NCI-H187 treated with DMSO at 0.1 percent for 48 hours (cell line): ENCODE data around the gene PTPRT.
"Not testable (repeated sequence)": the region's sequence is repeated elsewhere in the genome, so short reads cannot be mapped to it uniquely, and the experiment has no call there.

Experiments used
- DNase-seq: peaks from one replicate; lab custom pipeline; 2025; lab: John Stamatoyannopoulos, UW

PTPRT gene

GRCh38 chr20:43187476-43188233 lies 2.1 kb downstream of the PTPRT start:
- DNase-seq: no peak

- DNase-seq: no peak
These were observed 3.4 kb downstream of the PTPRT start for GRCh38 chr20:43186312-43186711.

DNA sequence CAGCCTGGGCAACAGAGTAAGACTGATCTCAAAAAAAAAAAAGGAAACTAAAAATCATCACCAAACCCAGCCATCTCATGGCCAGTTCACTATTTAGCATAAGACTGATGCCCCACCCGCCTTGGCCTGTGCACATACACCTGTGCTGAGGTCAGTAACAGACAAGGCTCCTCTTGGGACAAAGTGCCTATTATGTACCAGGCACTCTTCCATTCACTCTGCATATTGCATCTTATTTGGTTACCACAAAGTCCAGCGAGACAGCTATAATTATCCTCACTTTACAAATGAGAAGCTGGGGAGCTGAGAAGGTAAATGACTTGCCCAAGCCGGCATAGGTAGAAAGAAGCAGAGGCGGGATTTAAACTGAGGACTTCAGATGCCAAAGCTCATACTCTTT lies 3.8 kb downstream of the PTPRT start:
- no peak for DNase-seq

GRCh38 chr20:43183536-43184070 lies 6.1 kb downstream of the PTPRT start:
- DNase-seq: no peak

DNA sequence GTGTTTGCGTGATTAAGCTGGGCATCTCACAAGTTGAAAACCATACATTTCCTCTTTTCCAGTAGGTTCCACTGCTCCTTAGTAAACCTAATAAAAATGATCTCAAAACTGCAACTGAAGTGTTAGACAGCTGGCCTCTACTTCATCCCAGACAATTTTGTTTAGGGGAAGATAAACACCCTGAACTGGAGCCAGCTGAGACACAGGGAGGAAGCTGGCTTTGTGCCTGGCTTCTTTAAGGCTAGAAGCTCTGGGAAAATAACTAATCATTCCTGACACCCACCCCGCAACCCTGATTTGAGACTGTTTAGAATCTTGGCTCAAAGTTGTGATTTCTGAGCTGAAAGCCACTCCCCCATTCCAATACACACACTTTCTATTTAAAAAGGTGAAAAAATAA lies 11.6 kb downstream of the PTPRT start:
- no peak for DNase-seq

GRCh38 chr20:43176726-43177125 lies 13.0 kb downstream of the PTPRT start:
- DNase-seq: no peak

GRCh38 chr20:43171930-43172329 lies 17.8 kb downstream of the PTPRT start:
- DNase-seq: no peak

- no peak for DNase-seq
These were observed 18.9 kb downstream of the PTPRT start for GRCh38 chr20:43170771-43171170.

DNA sequence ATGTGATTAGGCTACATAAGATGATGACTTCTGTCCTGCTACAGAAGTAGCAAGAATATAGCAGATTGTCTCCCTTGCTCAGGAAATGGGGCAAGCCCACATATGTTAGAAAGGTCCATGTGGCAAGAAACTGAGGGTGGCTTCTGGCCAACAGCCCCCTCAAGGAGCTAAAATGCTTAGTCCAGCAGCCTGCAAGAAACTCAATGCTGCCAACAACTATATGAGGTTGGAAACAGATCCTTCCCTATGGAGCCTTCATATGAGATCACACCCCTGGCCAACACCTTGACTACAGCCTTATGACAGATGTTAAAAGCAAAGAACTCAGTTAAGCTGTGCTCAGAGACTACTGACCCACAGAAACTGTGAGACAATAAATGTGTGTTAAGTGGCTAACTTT lies 22.1 kb downstream of the PTPRT start:
- DNase-seq: no peak

DNA sequence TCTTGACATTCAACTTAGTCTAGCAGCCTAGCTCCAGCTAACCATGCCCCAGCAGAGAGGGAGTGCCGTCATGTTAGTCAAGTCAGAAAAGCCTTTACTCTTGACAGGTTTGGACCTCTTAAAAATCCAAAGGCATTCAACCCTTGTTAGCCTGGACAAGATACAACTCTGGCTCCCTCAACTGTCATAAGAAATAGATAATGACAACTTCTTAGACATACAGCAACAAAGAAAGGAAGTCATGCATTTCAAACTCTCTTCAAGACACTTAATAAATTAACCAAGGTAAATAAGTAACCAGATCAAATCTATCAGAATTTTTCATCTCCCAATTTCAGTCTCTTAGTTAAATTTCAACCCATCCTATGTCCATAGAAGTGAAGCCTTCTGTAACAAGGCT lies 22.7 kb downstream of the PTPRT start:
- no peak for DNase-seq

DNA sequence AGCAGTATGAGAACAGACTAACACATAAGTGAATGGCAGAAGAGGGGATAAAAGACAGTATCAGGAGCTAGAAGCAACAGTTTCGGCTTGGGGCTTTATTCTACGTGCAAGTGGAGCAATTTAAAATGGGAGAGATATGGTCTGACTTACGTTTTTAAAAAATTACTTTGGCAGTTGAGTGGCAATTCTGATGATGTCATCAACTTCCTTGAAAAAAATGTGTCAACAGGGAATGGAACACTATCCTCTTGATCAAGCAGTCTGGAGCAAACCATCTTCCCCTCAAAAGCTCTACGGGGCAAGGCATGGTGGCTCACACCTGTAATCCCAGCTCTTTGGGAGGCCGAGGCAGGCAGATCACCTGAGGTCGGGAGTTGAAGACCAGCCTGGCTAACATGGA lies 24.1 kb downstream of the PTPRT start:
- no peak for DNase-seq

GRCh38 chr20:43164736-43165135 lies 25.0 kb downstream of the PTPRT start:
- not testable (repeated sequence) for DNase-seq

DNA sequence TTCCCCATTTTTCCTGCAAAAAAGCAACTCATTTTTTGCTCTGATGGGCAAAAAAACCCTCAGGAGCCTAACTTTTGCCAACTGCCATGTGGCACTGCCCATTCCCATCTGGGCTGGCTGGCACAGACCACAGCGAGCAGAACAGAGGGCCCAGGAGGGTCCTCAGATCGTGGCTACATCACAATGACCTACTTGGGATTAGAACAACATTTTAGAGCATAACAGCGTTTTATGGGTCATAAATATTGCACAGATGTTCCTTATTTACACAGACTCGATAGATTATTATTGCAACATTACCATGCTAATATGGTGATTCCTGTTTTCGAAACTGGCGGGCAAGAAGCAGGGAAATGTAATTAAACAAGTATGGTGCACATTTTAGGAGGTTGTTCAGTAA lies 28.0 kb downstream of the PTPRT start:
- DNase-seq: no peak

DNA sequence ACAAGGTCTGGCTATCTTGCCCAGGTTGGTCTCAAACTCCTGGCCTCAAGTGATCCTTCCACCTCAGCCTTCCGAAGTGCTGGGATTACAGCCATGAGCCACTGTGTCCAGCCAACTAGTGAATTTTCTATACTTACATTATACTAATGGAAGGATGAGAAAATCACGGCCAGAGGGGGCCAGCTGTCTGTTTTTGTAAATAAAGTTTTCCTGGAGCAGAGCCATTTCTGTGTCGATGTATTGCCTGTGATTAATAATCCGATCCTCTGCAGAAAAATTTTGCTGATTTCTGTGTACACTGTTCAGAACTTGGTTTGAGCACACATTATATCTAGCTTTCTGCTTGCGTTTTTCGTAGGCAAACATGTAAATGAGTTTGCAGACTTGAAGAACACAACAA lies 28.8 kb downstream of the PTPRT start:
- DNase-seq: no peak

GRCh38 chr20:43159994-43160393 lies 29.7 kb downstream of the PTPRT start:
- no peak for DNase-seq

GRCh38 chr20:43155366-43156100 lies 34.2 kb downstream of the PTPRT start:
- DNase-seq: no peak

DNA sequence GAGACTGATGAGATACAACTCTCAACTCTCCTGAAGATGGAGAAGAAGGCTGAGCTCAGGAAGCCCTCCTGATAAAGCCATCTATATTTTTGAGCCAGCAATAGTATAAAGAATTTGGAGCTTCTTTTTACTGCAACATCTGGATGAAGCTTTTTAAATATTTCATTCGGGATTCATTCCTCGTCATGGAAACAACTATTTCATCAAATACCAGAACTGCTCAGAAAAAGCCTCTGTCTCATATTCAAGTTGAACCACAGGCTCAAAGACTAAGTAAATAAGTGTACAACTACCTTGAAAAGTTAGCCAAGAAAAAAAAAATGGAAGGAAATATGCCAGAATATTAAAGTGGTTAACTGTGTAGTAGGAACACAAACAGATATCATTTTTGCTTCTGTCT lies 37.8 kb downstream of the PTPRT start:
- DNase-seq: no peak

DNA sequence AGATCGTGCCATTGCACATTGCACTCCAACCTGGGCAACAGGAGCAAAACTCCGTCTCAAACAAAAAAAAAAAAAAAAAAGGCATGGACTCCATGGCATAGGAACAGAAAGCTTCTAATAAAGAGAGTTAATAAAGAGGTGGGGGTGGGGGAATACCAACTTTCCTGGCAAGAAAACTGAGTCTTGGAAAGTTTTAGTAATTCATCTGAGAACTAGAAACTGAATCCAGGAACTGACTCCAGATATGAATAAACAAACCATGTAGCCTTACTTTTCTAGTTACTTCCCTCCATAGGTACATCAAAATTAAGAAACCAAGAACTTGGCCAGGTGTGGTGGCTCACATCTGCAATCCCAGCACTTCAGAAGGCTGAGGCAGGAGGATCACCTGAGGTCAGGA lies 38.5 kb downstream of the PTPRT start:
- DNase-seq: no peak

DNA sequence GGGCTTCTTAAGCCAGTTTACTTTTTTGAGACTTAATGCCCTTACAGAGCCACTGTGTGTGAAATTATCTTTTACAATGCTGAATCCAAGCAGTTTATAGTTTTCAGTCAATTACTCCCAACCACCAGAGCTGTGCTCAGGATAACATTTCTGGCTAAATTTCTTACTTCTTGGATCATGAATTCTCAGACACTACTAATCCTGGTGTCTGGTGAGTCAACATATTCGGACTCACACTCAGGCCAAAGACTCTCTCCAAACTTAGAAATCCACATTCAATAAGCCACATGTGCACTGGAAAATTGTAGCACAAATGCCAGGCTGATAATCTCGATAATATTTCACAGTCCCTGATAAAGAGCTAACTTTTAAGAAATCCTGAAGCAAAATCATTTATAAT lies 49.0 kb downstream of the PTPRT start:
- no peak for DNase-seq

- DNase-seq: no peak
These were observed 51.5 kb downstream of the PTPRT start for GRCh38 chr20:43138061-43138770.

GRCh38 chr20:43137160-43137559 lies 52.5 kb downstream of the PTPRT start:
- no peak for DNase-seq

- DNase-seq: no peak
These were observed 65.5 kb downstream of the PTPRT start for GRCh38 chr20:43124241-43124640.

GRCh38 chr20:43123180-43123579 lies 66.5 kb downstream of the PTPRT start:
- no peak for DNase-seq
